ENCODE results near the gene CDC23. TPM values are rescaled to one million over a fixed set of nuclear protein-coding genes. Genes with fewer than 3 reads are reported as not detected.

Gene CDC23
- polyA plus RNA-seq, 3 donors: 7.8 to 15.9 (median 12.8) TPM

GRCh38 chr5:138180841-138181240 is 32.3 kb downstream of the CDC23 start:
- Histone ChIP-seq H3K4me3 (replicated peaks in 1 of 3; ENCODE audit: low read depth in 2 of 3, low read length in 3 of 3) (no peak overlapping the region), H3K4me1 (ENCODE audit: control insufficient read depth in 1 of 2, insufficient read depth in 2 of 2, low read length in 2 of 2) (peaks cover 27 to 31% of the 10 kb centered on the region in 2 donors), H3K4me2 (replicated peaks; ENCODE audit: extremely low read depth, low read length, poor library complexity, severe bottlenecking) (no peak overlapping the region), H4K20me1 (ENCODE audit: insufficient read depth, low read length) (peaks cover 5% of the 10 kb centered on the region), H3K27me3 (ENCODE audit: control insufficient read depth in 2 of 2, insufficient read depth in 2 of 2, low read length in 2 of 2) (no peaks in the 10 kb centered on the region), H3K9me3 (replicated peaks in 1 of 2; ENCODE audit: control insufficient read depth in 1 of 2, insufficient read depth in 1 of 2, low read length in 2 of 2) (no peaks in the 10 kb centered on the region), H2AFZ (ENCODE audit: insufficient read depth, low read depth, low read length, poor library complexity, severe bottlenecking) (no peak overlapping the region), H3K27ac (ENCODE audit: low read depth in 1 of 2, low read length in 2 of 2) (no peak overlapping the region), H3K36me3 (replicated peaks in 1 of 2; ENCODE audit: control insufficient read depth in 1 of 2, insufficient read depth in 2 of 2, low read length in 2 of 2) (peaks cover 39 to 56% of the 10 kb centered on the region in 2 donors), H3K79me2 (ENCODE audit: insufficient read depth, low read length) (peaks cover 53% of the 10 kb centered on the region), H3K9ac (ENCODE audit: insufficient read depth, low read length, poor library complexity, severe bottlenecking) (no peak overlapping the region)
- intact Hi-C loops (cut with micrococcal nuclease): loop anchor here in 1 of 2 donors (10.0 kb wide), 1 partner anchor 234 kb away; no protein-coding TSS in a partner anchor
- H3K4me3 Mint-ChIP-seq: no peak overlapping the region
- no peaks in the 10 kb centered on the region for H3K9me3 Mint-ChIP-seq
- no peak for TF ChIP-seq CTCF (IDR thresholded peaks at IDR 0.05)
- 100% methylated on average over 3 of the region's 5 CpGs for WGBS (ENCODE audit: insufficient coverage)
- peaks cover 9% of the 10 kb centered on the region for H3K4me1 Mint-ChIP-seq
- DNase-seq: no peak
- H3K27ac Mint-ChIP-seq: peak overlapping the region in 2 of 7 donors; percentile 33 to 88
- peaks cover 46 to 61% of the 10 kb centered on the region in 2 donors for H3K36me3 Mint-ChIP-seq
- H3K27me3 Mint-ChIP-seq (ENCODE audit: low read depth in 3 of 3): peaks cover 0 to 2% (median 0%) of the 10 kb centered on the region in 3 donors

- intact Hi-C loops (cut with micrococcal nuclease): loop anchor here in 1 of 2 donors (10.0 kb wide), 1 partner anchor 235 kb away; no protein-coding TSS in a partner anchor
- Mint-ChIP-seq H3K4me1 (peaks cover 4% of the 10 kb centered on the region), H3K9me3 (no peaks in the 10 kb centered on the region), H3K4me3 (no peak overlapping the region), H3K27ac (peak overlapping the region in 3 of 7 donors; percentile 33 to 88 (median 57)), H3K27me3 (ENCODE audit: low read depth in 3 of 3) (peaks cover 0 to 2% (median 0%) of the 10 kb centered on the region in 3 donors), H3K36me3 (peaks cover 44 to 61% of the 10 kb centered on the region in 2 donors)
- DNase-seq: peak; percentile 24 to 54 (median 52)
- peak; percentile 58 for TF ChIP-seq CTCF (IDR thresholded peaks at IDR 0.05)
- no peak overlapping the region for H2AFZ ChIP-seq (ENCODE audit: insufficient read depth, low read depth, low read length, poor library complexity, severe bottlenecking)
- peaks cover 40 to 55% of the 10 kb centered on the region in 2 donors for H3K36me3 ChIP-seq (replicated peaks in 1 of 2; ENCODE audit: control insufficient read depth in 1 of 2, insufficient read depth in 2 of 2, low read length in 2 of 2)
- peaks cover 5% of the 10 kb centered on the region for H4K20me1 ChIP-seq (ENCODE audit: insufficient read depth, low read length)
- H3K4me1 ChIP-seq (ENCODE audit: control insufficient read depth in 1 of 2, insufficient read depth in 2 of 2, low read length in 2 of 2): peaks cover 24 to 28% of the 10 kb centered on the region in 2 donors
- no peaks in the 10 kb centered on the region for H3K27me3 ChIP-seq (ENCODE audit: control insufficient read depth in 2 of 2, insufficient read depth in 2 of 2, low read length in 2 of 2)
- peaks cover 59% of the 10 kb centered on the region for H3K79me2 ChIP-seq (ENCODE audit: insufficient read depth, low read length)
- H3K4me2 ChIP-seq (replicated peaks; ENCODE audit: extremely low read depth, low read length, poor library complexity, severe bottlenecking): peak overlapping the region; percentile 99
- H3K4me3 ChIP-seq (replicated peaks in 1 of 3; ENCODE audit: low read depth in 2 of 3, low read length in 3 of 3): no peak overlapping the region
- no peak overlapping the region for H3K27ac ChIP-seq (ENCODE audit: low read depth in 1 of 2, low read length in 2 of 2)
- H3K9ac ChIP-seq (ENCODE audit: insufficient read depth, low read length, poor library complexity, severe bottlenecking): no peak overlapping the region
- no peaks in the 10 kb centered on the region for H3K9me3 ChIP-seq (replicated peaks in 1 of 2; ENCODE audit: control insufficient read depth in 1 of 2, insufficient read depth in 1 of 2, low read length in 2 of 2)
- WGBS (ENCODE audit: insufficient coverage): 100% methylated on average over 3 of the region's 5 CpGs
Measured at GRCh38 chr5:138180183-138180782, 32.8 kb downstream of the CDC23 start.
